Liver (tissue), 9 donors: ENCODE results near the gene OOSP1. TPM values are rescaled to one million over a fixed set of nuclear protein-coding genes. Genes with fewer than 3 reads are reported as not detected.

Experiments used
- DNase-seq: peaks from one replicate; pipeline ENCODE4 v3.0.0-alpha.2; 2017; ENCODE audit warnings: low spot score
- H3K27ac ChIP-seq, 2 donors: one replicate each; pipeline ENCODE4 v1.7.0; 2013; ENCODE audit warnings: inconsistent platforms in 2 of 2, low read length in 2 of 2, control low read depth in 1 of 2, low read depth in 1 of 2, mild to moderate bottlenecking in 1 of 2
- H3K27me3 ChIP-seq, 4 donors: one replicate each; pipeline versions ENCODE4 v1.6.1 to v1.7.0; 2013; ENCODE audit warnings: low read length in 3 of 4, inconsistent platforms in 1 of 4, mild to moderate bottlenecking in 1 of 4, moderate library complexity in 1 of 4; ENCODE audit not compliant: control insufficient read depth in 4 of 4, insufficient read depth in 4 of 4
- H3K36me3 ChIP-seq, 4 donors: one replicate each; pipeline versions ENCODE4 v1.6.1 to v1.7.0; 2013; ENCODE audit warnings: low read length in 3 of 4, mild to moderate bottlenecking in 3 of 4, low read depth in 1 of 4, moderate library complexity in 1 of 4; ENCODE audit not compliant: control insufficient read depth in 4 of 4, insufficient read depth in 3 of 4
- H3K4me1 ChIP-seq, 4 donors: one replicate each; pipeline versions ENCODE4 v1.6.1 to v1.7.0; 2013; ENCODE audit warnings: low read length in 3 of 4, mild to moderate bottlenecking in 3 of 4, moderate library complexity in 1 of 4; ENCODE audit not compliant: control insufficient read depth in 4 of 4, insufficient read depth in 4 of 4
- H3K4me3 ChIP-seq, 3 donors: one replicate each; pipeline versions ENCODE4 v1.6.1 to v1.7.0; 2013; ENCODE audit warnings: low read length in 3 of 3, control low read depth in 1 of 3, low read depth in 1 of 3, mild to moderate bottlenecking in 1 of 3
- H3K9ac ChIP-seq, 2 donors: one replicate each; pipeline ENCODE4 v1.7.0; 2013; ENCODE audit warnings: low read length in 2 of 2, mild to moderate bottlenecking in 2 of 2, moderate library complexity in 2 of 2, control low read depth in 1 of 2, low read depth in 1 of 2
- H3K9me3 ChIP-seq, 4 donors: one replicate each; pipeline versions ENCODE4 v1.6.1 to v1.7.0; 2013; ENCODE audit warnings: low read length in 3 of 4; ENCODE audit not compliant: control insufficient read depth in 4 of 4
- ATF3 ChIP-seq: IDR thresholded peaks from 2 replicates; pipeline ENCODE4 v1.6.1; 2016; ENCODE audit warnings: antibody characterized with exemption
- CTCF ChIP-seq: fragments of 150-350 bp; IDR thresholded peaks from 2 replicates; pipeline ENCODE4 v1.5.1; 2017; ENCODE audit warnings: improper control_type of control experiment, low read depth, low read length; ENCODE audit not compliant: missing input control
- EGR1 ChIP-seq, 2 donors: IDR thresholded peaks; 2 replicates each; pipeline ENCODE4 v1.6.1; 2016 to 2018; ENCODE audit warnings: antibody characterized with exemption in 2 of 2, low read depth in 2 of 2
- FOXA1 ChIP-seq: IDR thresholded peaks from 2 replicates; pipeline ENCODE4 v1.6.1; 2016; ENCODE audit warnings: antibody characterized with exemption
- FOXA2 ChIP-seq: IDR thresholded peaks from 2 replicates; pipeline ENCODE4 v1.6.1; 2016; ENCODE audit warnings: antibody characterized with exemption
- GABPA ChIP-seq, 2 donors: IDR thresholded peaks in 1 of 2; conservative IDR thresholded peaks in 1 of 2; 2 replicates each; pipeline ENCODE4 v1.6.1; 2016; ENCODE audit warnings: antibody characterized with exemption in 2 of 2, mild to moderate bottlenecking in 1 of 2, moderate library complexity in 1 of 2
- HNF4A ChIP-seq, 2 donors: conservative IDR thresholded peaks; 2 replicates each; pipeline ENCODE4 v1.6.1; 2016; ENCODE audit warnings: antibody characterized with exemption in 2 of 2, mild to moderate bottlenecking in 2 of 2
- HNF4G ChIP-seq: IDR thresholded peaks from 2 replicates; pipeline ENCODE4 v1.6.1; 2016; ENCODE audit warnings: antibody characterized with exemption
- JUND ChIP-seq, 2 donors: IDR thresholded peaks; 2 replicates each; pipeline ENCODE4 v1.6.1; 2016; ENCODE audit warnings: antibody characterized with exemption in 2 of 2
- MAX ChIP-seq: IDR thresholded peaks from 2 replicates; pipeline ENCODE4 v1.6.1; 2016; ENCODE audit warnings: antibody characterized with exemption
- NR2F2 ChIP-seq: IDR thresholded peaks from 2 replicates; pipeline ENCODE4 v1.6.1; 2016; ENCODE audit warnings: antibody characterized with exemption
- RAD21 ChIP-seq, 2 donors: IDR thresholded peaks; 2 replicates each; pipeline ENCODE4 v1.6.1; 2016; ENCODE audit warnings: antibody characterized with exemption in 2 of 2, mild to moderate bottlenecking in 2 of 2
- REST ChIP-seq: IDR thresholded peaks from 2 replicates; pipeline ENCODE4 v1.6.1; 2016; ENCODE audit warnings: antibody characterized with exemption, mild to moderate bottlenecking
- RXRA ChIP-seq, 2 donors: IDR thresholded peaks; 2 replicates each; pipeline ENCODE4 v1.6.1; 2017 to 2018; ENCODE audit warnings: antibody characterized with exemption in 2 of 2, mild to moderate bottlenecking in 1 of 2
- SP1 ChIP-seq: IDR thresholded peaks from 2 replicates; pipeline ENCODE4 v1.6.1; 2018; ENCODE audit warnings: antibody characterized with exemption, mild to moderate bottlenecking
- TAF1 ChIP-seq: conservative IDR thresholded peaks from 2 replicates; pipeline ENCODE4 v1.6.1; 2016; ENCODE audit warnings: antibody characterized with exemption, mild to moderate bottlenecking
- YY1 ChIP-seq: IDR thresholded peaks from 2 replicates; pipeline ENCODE4 v1.6.1; 2016; ENCODE audit warnings: antibody characterized with exemption, mild to moderate bottlenecking
- ZBTB33 ChIP-seq: IDR thresholded peaks from 2 replicates; pipeline ENCODE4 v1.6.1; 2016; ENCODE audit warnings: antibody characterized with exemption
- WGBS: extraction: QIAGEN DNeasy Blood & Tissue Kit; methylation state at CpG from one replicate; pipeline ENCODE4 v1.1.7; 2013; 5-methylcytosine and 5-hydroxymethylcytosine counted together
- polyA plus RNA-seq, 2 donors: library from polyadenylated mRNA; stranded (reverse) in 1 of 2; unstranded in 1 of 2; fragments of 200-250 nt in 1 of 2; fragments of >200 nt in 1 of 2; fragmentation: Nextera tagmentation in 1 of 2; extraction: Ambion mirVana in 1 of 2; gene quantifications; one replicate each; pipeline versions ENCODE4 v1.2.1 to v1.2.3, GENCODE V29; 2013 to 2015
- total RNA-seq, 2 donors: library from RNA; depleted of rRNA; stranded (reverse); fragments of >200 nt; gene quantifications; one replicate each; pipeline ENCODE4 v1.2.3, GENCODE V29; 2014
- donor health status: healthy.
- donor health status: healthy.
- donor health status: healthy.
- donor health status: healthy.
- donor health status: healthy.

Gene OOSP1
- total RNA-seq = not detected
- polyA plus RNA-seq = not detected

GRCh38 chr11:59938132-59938531 lies at the start of gene OOSP1:
OOSP1 (plus strand) TSS chr11:59938432; CDS start chr11:59938455, 23 bp downstream.
- TF ChIP-seq GABPA (IDR thresholded peaks at IDR 0.05 in 1 of 2, conservative IDR thresholded peaks at IDR 0.05 in 1 of 2) (no peak), JUND (IDR thresholded peaks at IDR 0.05) (no peak), HNF4A (conservative IDR thresholded peaks at IDR 0.05) (no peak), TAF1 (no peak), YY1 (no peak), SP1 (no peak), NR2F2 (no peak), RAD21 (IDR thresholded peaks at IDR 0.05) (no peak), MAX (no peak), ATF3 (no peak), EGR1 (IDR thresholded peaks at IDR 0.05; ENCODE audit: low read depth in 2 of 2) (no peak)
- H3K4me3 ChIP-seq = no peak within 1 kb of the TSS
- no peak for DNase-seq
- H3K27me3 ChIP-seq = peaks cover 0 to 2% (median 0%) of the 10 kb centered on the region in 4 donors
- 56% methylated on average over 2 of the region's 2 CpGs for WGBS
- H3K36me3 ChIP-seq = no peaks in the 10 kb centered on the region
- no peak within 1 kb of the TSS for H3K9ac ChIP-seq
- no peaks in the 10 kb centered on the region for H3K4me1 ChIP-seq
- no peaks in the 10 kb centered on the region for H3K9me3 ChIP-seq
- no peak within 1 kb of the TSS for H3K27ac ChIP-seq

GRCh38 chr11:59891781-59892181 lies 46.5 kb upstream of the OOSP1 start:
- no peaks in the 10 kb centered on the region for H3K36me3 ChIP-seq
- no peak for DNase-seq
- H3K4me1 ChIP-seq = no peaks in the 10 kb centered on the region
- 51% methylated on average over 4 of the region's 4 CpGs for WGBS
- peaks cover 0 to 10% (median under 1%) of the 10 kb centered on the region in 4 donors for H3K9me3 ChIP-seq
- no peak overlapping the region for H3K27ac ChIP-seq
- H3K27me3 ChIP-seq = peaks cover 0 to 3% (median 0%) of the 10 kb centered on the region in 4 donors
- no peak overlapping the region for H3K4me3 ChIP-seq
- H3K9ac ChIP-seq = no peak overlapping the region
- TF ChIP-seq REST (no peak), ZBTB33 (no peak), FOXA2 (no peak), TAF1 (no peak), HNF4G (no peak), RXRA (IDR thresholded peaks at IDR 0.05) (no peak), CTCF (no peak), RAD21 (IDR thresholded peaks at IDR 0.05) (no peak), MAX (no peak), JUND (IDR thresholded peaks at IDR 0.05) (no peak), NR2F2 (no peak), ATF3 (no peak), SP1 (no peak), HNF4A (conservative IDR thresholded peaks at IDR 0.05) (no peak), GABPA (IDR thresholded peaks at IDR 0.05 in 1 of 2, conservative IDR thresholded peaks at IDR 0.05 in 1 of 2) (no peak), FOXA1 (no peak)
